Fibroblast of skin of scalp (primary cell): Measurements from ENCODE around the gene GCAT.

ENCODE experiments used
- DNase-seq: peaks from one replicate; pipeline ENCODE4 v3.0.0-alpha.2; 2013

Gene GCAT

DNA sequence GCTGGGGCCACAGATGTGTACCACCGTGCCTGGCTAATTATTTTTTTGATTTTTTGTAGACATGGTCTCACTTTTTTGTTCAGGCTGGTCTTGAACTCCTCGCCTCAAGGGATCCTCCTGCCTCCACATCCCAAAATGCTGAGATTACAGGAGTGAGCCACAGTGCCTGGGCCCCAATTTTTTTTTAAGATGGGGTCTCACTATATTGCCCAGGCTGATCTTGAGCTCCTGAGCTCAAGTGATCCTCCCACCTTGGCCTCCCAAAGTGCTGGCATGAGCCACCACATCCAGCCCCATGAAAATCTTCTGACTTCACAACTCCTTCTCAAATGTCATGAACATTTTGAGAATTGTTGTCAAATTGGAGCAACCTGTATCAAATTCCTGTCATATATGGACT is 38.7 kb downstream of the GCAT start:
- DNase-seq: no peak

DNA sequence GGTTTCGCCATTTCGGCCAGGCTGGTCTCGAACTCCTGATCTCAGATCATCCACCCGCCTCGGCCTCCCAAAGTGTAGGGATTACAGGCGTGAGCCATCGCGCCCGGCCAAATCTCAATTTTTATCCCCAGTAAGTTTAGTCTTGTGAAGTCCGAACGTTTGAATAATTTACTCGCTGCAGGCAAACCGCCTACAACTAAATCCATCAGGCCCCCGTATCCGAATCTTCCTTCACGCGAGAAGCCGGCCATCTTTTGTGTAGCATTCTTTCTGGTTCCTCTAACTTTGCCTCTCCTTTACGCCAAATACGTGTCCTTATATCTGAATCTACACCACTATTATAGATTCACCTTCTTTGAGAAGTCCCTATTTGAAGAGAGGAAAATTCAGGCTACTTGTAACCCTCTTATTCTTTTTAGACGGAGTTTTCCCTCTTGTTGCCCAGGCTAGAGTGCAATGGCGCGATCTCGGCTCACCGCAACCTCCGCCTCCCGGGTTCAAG is 40.9 kb downstream of the GCAT start:
- DNase-seq: peak; percentile 15

DNA sequence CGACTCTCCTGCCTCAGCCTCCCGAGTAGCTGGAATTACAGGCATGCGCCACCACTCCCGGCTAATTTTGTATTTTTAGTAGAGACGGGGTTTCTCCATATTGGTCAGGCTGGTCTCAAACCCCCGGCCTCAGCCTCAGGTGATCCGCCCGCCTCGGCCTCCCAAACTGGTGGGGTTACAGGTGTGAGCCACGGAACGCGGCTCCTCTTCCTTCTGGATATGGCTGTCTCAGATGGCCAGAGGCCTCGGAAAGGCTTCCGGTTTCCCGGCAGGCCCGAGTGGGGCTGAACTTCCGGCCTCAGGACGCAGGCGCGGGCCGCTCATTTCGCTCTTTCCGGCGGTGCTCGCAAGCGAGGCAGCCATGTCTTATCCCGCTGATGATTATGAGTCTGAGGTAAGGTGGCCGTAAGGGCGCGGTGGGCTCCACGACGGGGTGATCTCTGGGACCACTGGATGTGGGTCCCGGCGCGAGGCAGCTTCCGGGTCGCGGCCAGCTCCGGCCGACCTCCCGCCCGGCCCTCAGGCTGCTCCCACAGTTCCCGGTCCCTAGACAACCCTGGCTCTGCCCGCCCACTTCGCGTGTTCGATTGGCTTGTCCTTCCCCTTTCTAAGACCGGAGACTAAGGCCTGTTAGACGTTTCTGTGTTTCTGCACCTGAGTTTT is 41.5 kb downstream of the GCAT start, which contains the start of gene EIF3L:
Gene EIF3L, plus strand, starts transcription at position 331 of the 663 bp plus-strand sequence. Its CDS starts 31 bp downstream, at position 362.
- DNase-seq: peak; percentile 87

DNA sequence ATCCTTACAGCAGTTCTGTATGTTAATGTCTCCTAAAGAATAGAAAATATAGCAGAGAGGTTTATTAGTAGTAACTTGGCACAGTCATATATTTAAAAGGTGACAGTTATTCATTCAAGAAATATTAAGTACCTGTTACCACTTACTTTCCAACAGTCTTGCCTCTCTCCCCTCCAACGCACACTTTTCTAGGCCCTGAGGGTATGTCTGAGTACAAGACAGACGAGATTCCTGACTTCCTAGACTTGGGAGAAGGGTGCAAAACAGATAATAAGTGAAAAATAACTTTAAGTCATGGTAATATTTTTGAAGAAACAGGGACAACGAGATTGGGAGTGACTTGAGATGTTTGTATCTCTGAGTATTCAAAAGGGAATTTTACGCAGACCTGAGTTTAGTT is 43.1 kb downstream of the GCAT start:
- DNase-seq: no peak

DNA sequence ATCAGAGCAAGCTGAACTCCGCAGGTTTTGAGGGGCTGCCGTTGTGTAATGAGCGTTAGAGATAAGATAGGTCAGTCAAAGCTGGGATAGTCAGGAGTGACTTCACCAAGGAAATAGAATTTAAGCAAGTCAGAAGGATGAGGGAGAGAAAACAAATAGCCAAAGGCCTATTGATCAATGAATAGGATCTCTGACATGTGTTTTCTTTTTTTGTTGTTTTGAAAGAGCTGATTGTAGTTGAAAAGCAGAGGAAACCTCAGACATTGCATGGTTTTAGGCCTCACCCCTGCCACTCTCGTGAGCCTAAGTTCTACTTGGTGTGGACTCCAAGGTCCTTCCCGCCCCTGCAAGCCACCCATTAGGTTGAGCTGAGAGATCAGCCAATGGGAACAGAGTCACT is 44.7 kb downstream of the GCAT start:
- no peak for DNase-seq

DNA sequence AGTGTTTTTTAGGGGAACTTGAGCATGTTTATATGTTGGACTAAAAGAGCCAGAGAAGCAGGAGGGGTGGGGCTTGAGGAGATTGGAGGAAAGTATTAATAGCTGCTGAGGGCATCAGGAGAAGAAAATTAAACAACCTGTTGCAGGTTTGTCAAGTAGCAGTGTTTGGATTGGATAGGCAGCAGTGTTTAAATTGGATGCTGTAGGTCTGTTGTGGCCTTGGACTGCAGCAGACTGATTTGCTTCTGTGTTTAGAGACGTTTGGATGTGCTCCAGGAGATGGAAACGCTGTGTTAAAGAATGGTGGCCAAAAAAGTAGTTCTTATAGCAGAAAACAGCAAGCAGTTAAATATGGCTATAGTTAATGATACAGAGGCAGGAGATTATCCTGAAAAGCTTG is 47.2 kb downstream of the GCAT start:
- no peak for DNase-seq

DNA sequence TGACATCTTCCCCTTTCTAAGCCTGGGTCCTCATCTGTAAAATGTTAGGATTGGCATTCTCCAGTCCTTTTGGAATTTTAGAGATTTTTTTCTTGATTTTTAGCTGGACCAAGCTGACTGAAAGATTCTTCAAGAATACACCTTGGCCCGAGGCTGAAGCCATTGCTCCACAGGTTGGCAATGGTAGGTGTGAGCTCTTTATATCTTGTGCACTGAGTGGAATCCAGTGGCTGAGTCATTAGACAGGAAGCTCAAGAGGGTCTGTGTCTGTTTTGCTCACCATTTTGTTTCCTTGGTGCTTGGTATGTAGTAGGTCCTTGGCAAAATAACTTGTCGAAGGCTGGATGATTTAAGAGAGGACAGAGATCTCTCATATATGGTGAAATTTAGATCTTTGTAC is 47.7 kb downstream of the GCAT start:
- DNase-seq: no peak

DNA sequence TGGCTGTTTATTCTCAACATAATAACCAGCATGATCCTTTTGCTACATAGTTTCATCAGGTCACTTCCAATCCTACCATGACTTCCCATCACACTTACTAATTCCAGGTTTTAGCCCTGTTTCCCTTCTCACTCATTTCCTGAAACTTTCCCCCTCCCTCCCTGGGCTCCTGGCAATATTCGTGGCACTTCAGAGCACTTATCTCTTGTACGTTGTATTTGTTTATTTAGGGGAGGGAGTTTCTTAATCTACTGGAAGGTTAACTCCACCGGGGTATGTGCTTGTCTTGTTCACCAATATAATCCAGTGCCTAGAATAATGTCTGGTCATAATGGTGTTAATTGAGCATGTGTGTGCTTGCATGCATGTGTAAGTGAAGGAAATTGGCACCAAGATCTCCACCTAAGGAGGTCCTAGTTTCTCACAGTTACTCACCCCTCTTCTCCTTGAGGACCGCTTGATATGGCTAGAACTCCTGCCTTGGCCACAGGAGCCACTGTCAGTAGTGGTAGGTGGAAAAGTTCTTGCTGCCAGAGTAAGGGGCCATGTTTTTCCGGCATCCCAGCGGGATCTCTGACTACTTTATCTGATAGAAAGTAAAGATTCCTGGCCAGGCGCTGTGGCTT is 53.2 kb downstream of the GCAT start:
- no peak for DNase-seq

DNA sequence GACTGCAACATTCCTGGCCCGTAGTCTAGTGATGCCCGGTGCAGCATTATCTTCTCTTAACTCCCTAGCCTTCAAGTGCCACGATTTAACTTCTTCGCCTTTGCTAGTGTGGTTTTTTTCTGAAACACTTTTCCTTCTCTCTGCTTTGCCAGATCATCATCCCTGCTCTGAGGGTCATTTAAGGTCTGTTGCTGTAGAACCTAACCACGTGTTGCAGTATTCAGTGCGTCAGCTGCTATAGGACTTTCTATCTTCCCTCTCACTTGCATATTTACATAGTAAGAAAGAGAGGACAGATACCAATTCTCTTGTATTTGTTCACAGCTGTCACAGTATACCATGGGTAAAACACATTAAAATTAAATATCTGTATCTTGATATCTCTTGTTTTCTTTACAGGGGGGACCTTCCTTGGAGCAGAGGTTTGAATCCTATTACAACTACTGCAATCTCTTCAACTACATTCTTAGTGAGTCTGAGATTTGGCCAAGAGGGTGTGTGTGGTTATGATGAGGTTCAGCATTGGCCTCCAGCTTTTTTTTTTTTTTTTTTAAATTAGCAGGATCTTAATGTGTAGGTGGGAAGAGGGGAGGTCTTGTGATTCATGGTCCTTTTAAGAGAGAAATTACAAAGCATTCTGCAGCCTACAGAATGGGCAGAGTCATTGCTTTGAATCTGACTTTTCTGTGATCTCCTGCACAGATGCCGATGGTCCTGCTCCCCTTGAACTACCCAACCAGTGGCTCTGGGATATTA is 55.0 kb downstream of the GCAT start:
- DNase-seq: no peak

DNA sequence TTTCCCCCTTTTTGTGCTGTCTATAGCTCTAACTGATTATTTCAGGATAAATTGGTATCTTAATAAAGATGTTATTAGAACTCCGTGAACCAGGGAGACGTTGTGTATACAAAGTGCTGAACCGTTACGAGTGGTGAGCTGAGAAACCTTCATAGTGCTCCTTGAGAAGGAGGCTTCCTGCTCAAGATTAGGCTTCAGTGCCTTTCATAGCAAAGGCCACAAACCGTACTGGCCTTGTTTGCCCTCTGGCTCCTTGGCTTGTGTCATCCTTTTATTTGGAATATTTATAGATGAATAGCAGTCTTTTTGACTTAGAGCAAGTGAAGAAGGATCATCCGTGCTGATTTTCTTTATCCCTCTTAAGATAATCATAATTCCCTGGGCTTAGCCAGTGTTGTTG is 57.8 kb downstream of the GCAT start:
- DNase-seq: no peak
